ENCODE data around the gene TESK2. TPM values are rescaled to one million over a fixed set of nuclear protein-coding genes. Genes with fewer than 3 reads are reported as not detected.

The TESK2 gene
- total and polyA plus RNA-seq, 2 of the 13 experiments (the other 11 are each of a cell fraction or from before 2014, with no cell fraction given), result 5.5 to 9.6 TPM

- no peak overlapping the region for H3K4me3 ChIP-seq (replicated peaks in 1 of 3; ENCODE audit: insufficient read depth in 1 of 3, low read depth in 2 of 3, low read length in 3 of 3)
- no peak overlapping the region for H3K4me2 ChIP-seq (ENCODE audit: low read depth, low read length)
- H3K9ac ChIP-seq (ENCODE audit: insufficient read depth, low read depth, low read length), result no peak overlapping the region
- TF ChIP-seq TBP (CRISPR knock-in tag; IDR thresholded peaks at IDR 0.05) (no peak), CBX5 (CRISPR knock-in tag; IDR thresholded peaks at IDR 0.05; ENCODE audit: borderline replicate concordance) (no peak), MED8 (CRISPR knock-in tag; IDR thresholded peaks at IDR 0.05; ENCODE audit: insufficient replicate concordance) (no peak), ZFP41 (CRISPR knock-in tag; IDR thresholded peaks at IDR 0.05; ENCODE audit: borderline replicate concordance) (no peak), DMAP1 (CRISPR knock-in tag; IDR thresholded peaks at IDR 0.05) (no peak)
- no peaks in the 10 kb centered on the region for H3K79me2 ChIP-seq (ENCODE audit: insufficient read depth, low read length)
- intact Hi-C loops (cut with micrococcal nuclease; ENCODE audit: unreplicated experiment) (loop anchor here (10.0 kb wide), 1 partner anchor 482 kb away; no protein-coding TSS in a partner anchor), in situ Hi-C loops (cut with HindIII; ENCODE audit: extremely low pct_ligation_motif_present, low pct_unique_long_range_greater_than_20kb) (loop anchor here (10.0 kb wide), 1 partner anchor 472 kb away; no protein-coding TSS in a partner anchor)
- ChIA-PET POLR2A (interaction anchor here (0.9 to 10.2 kb wide), 4 partner anchors 31 to 506 kb away, joined by 3 to 231 read pairs (median 84); partner anchors contain the start of genes HECTD3, MUTYH, PLK3 and TESK2), CTCF (ENCODE audit: low intra/inter-chr PET ratio, low total read pairs) (no interaction called here)
- H3K4me1 ChIP-seq (ENCODE audit: insufficient read depth, low read length), result peaks cover 31% of the 10 kb centered on the region
- ATAC-seq, result no peak
- H3K36me3 ChIP-seq (replicated peaks in 1 of 2; ENCODE audit: control insufficient read depth in 1 of 2, insufficient read depth in 2 of 2, low read length in 2 of 2), result no peaks in the 10 kb centered on the region
- DNase-seq (ENCODE audit: low spot score), result no peak
- no TSS peak for BruUV-seq (replicated peaks)
- WGBS (ENCODE audit: low lambda C conversion rate), result 73% methylated on average over 8 of the region's 8 CpGs
- H2AFZ ChIP-seq (ENCODE audit: low read length), result no peak overlapping the region
- H3K27me3 ChIP-seq (ENCODE audit: control insufficient read depth in 1 of 2, insufficient read depth in 2 of 2, low read length in 2 of 2), result no peaks in the 10 kb centered on the region
- no peak overlapping the region for H3K27ac ChIP-seq (ENCODE audit: extremely low read length, insufficient read depth, low read length)
- no peak for FAIRE-seq
- H4K20me1 ChIP-seq (ENCODE audit: insufficient read depth, low read length), result no peaks in the 10 kb centered on the region
- H3K9me3 ChIP-seq (ENCODE audit: low read length), result no peaks in the 10 kb centered on the region
Observed at GRCh38 chr1:45306319-45306718, 184.6 kb downstream of the TESK2 start.

- WGBS (ENCODE audit: low lambda C conversion rate), result 87% methylated on average over 10 of the region's 10 CpGs
- H3K36me3 ChIP-seq (replicated peaks in 1 of 2; ENCODE audit: control insufficient read depth in 1 of 2, insufficient read depth in 2 of 2, low read length in 2 of 2), result no peaks in the 10 kb centered on the region
- peak overlapping the region; percentile 86; the same call in 1 of the 2 replicates for H3K4me2 ChIP-seq (ENCODE audit: low read depth, low read length)
- no TSS peak for BruUV-seq (replicated peaks)
- H3K9me3 ChIP-seq (ENCODE audit: low read length), result no peaks in the 10 kb centered on the region
- no peak overlapping the region for H3K4me3 ChIP-seq (replicated peaks in 1 of 3; ENCODE audit: insufficient read depth in 1 of 3, low read depth in 2 of 3, low read length in 3 of 3)
- ChIA-PET CTCF (ENCODE audit: low intra/inter-chr PET ratio, low total read pairs) (interaction anchor here (0.9 to 3.0 kb wide), 3 partner anchors 287 to 293 kb away, joined by 3 to 13 read pairs (median 12); no protein-coding TSS in a partner anchor), POLR2A (interaction anchor here (0.7 to 10.2 kb wide), 6 partner anchors 9 to 505 kb away, joined by 3 to 231 read pairs (median 6); partner anchors contain the start of genes HECTD3, MUTYH, PLK3 and TESK2)
- in situ Hi-C loops (cut with HindIII; ENCODE audit: extremely low pct_ligation_motif_present, low pct_unique_long_range_greater_than_20kb) (loop anchor here (10.0 kb wide), 1 partner anchor 470 kb away; no protein-coding TSS in a partner anchor), intact Hi-C loops (cut with micrococcal nuclease; ENCODE audit: unreplicated experiment) (loop anchor here (10.0 kb wide), 1 partner anchor 480 kb away; no protein-coding TSS in a partner anchor)
- H3K27me3 ChIP-seq (ENCODE audit: control insufficient read depth in 1 of 2, insufficient read depth in 2 of 2, low read length in 2 of 2), result no peaks in the 10 kb centered on the region
- H3K79me2 ChIP-seq (ENCODE audit: insufficient read depth, low read length), result no peaks in the 10 kb centered on the region
- ATAC-seq (no peak), FAIRE-seq (no peak), DNase-seq (ENCODE audit: low spot score) (no peak)
- H3K27ac ChIP-seq (ENCODE audit: extremely low read length, insufficient read depth, low read length), result no peak overlapping the region
- no peaks in the 10 kb centered on the region for H4K20me1 ChIP-seq (ENCODE audit: insufficient read depth, low read length)
- peak overlapping the region; percentile 81 for H3K9ac ChIP-seq (ENCODE audit: insufficient read depth, low read depth, low read length)
- H2AFZ ChIP-seq (ENCODE audit: low read length), result no peak overlapping the region
- H3K4me1 ChIP-seq (ENCODE audit: insufficient read depth, low read length), result peaks cover 39% of the 10 kb centered on the region
- TF ChIP-seq ZBTB34 (CRISPR knock-in tag; IDR thresholded peaks at IDR 0.05) (no peak), ZNF674 (CRISPR knock-in tag; IDR thresholded peaks at IDR 0.05; ENCODE audit: low read depth) (no peak), RORA (CRISPR knock-in tag; IDR thresholded peaks at IDR 0.05) (no peak), YY1 (IDR thresholded peaks at IDR 0.05; ENCODE audit: insufficient read depth, insufficient replicate concordance, low read depth, low read length) (no peak), MAF1 (CRISPR knock-in tag; IDR thresholded peaks at IDR 0.05; ENCODE audit: borderline replicate concordance) (no peak), ZFX (CRISPR knock-in tag; IDR thresholded peaks at IDR 0.05; ENCODE audit: low read depth) (no peak), PAF1 (CRISPR knock-in tag; IDR thresholded peaks at IDR 0.05) (no peak), ZBTB20 (CRISPR knock-in tag; IDR thresholded peaks at IDR 0.05; ENCODE audit: borderline replicate concordance, low read depth) (no peak), HCFC1 (IDR thresholded peaks at IDR 0.05; ENCODE audit: low read depth, low read length) (no peak), KAT2B (IDR thresholded peaks at IDR 0.05; ENCODE audit: borderline replicate concordance, low read depth, low read length) (no peak), ZNF530 (CRISPR knock-in tag; IDR thresholded peaks at IDR 0.05; ENCODE audit: low read depth) (no peak), ZNF282 (IDR thresholded peaks at IDR 0.05; ENCODE audit: partially characterized antibody) (no peak), SNAPC5 (CRISPR knock-in tag; IDR thresholded peaks at IDR 0.05; ENCODE audit: borderline replicate concordance) (no peak)
Observed at GRCh38 chr1:45305231-45305630, 185.7 kb downstream of the TESK2 start.
